ENCODE measurements around the gene LY6G6F.

LY6G6F gene

GRCh38 chr6:31676904-31677303 is 29.8 kb upstream of the LY6G6F start:
- no peak for DNase-seq (ENCODE audit: low spot score)

GRCh38 chr6:31677955-31678354 is 28.7 kb upstream of the LY6G6F start:
- DNase-seq (ENCODE audit: low spot score): no peak

- DNase-seq (ENCODE audit: low spot score): peak; percentile 83
These were observed 26.2 kb upstream of the LY6G6F start, which contains the start of gene LY6G5C for GRCh38 chr6:31680226-31681134. LY6G5C (minus strand) TSS chr6:31681067; CDS start chr6:31680373, 694 bp downstream.

- peak; percentile 61 for DNase-seq (ENCODE audit: low spot score)
These were observed 25.5 kb upstream of the LY6G6F start for GRCh38 chr6:31681135-31681671.

- no peak for DNase-seq (ENCODE audit: low spot score)
These were observed 23.1 kb upstream of the LY6G6F start for GRCh38 chr6:31683591-31683990.

- DNase-seq (ENCODE audit: low spot score): no peak
These were observed 20.2 kb upstream of the LY6G6F start for GRCh38 chr6:31686483-31686882.

GRCh38 chr6:31687321-31687720 is 19.3 kb upstream of the LY6G6F start:
- no peak for DNase-seq (ENCODE audit: low spot score)

- DNase-seq (ENCODE audit: low spot score): no peak
These were observed 18.6 kb upstream of the LY6G6F start for GRCh38 chr6:31687860-31688693.

GRCh38 chr6:31689249-31690110 is 17.2 kb upstream of the LY6G6F start:
- no peak for DNase-seq (ENCODE audit: low spot score)

GRCh38 chr6:31690231-31691077 is 16.2 kb upstream of the LY6G6F start:
- no peak for DNase-seq (ENCODE audit: low spot score)

GRCh38 chr6:31691078-31691463 is 15.6 kb upstream of the LY6G6F start:
- no peak for DNase-seq (ENCODE audit: low spot score)

- no peak for DNase-seq (ENCODE audit: low spot score)
These were observed 15.0 kb upstream of the LY6G6F start for GRCh38 chr6:31691564-31692108.

GRCh38 chr6:31692353-31692752 is 14.3 kb upstream of the LY6G6F start:
- no peak for DNase-seq (ENCODE audit: low spot score)

- no peak for DNase-seq (ENCODE audit: low spot score)
These were observed 13.8 kb upstream of the LY6G6F start for GRCh38 chr6:31692886-31693285.

GRCh38 chr6:31693535-31693934 is 13.1 kb upstream of the LY6G6F start:
- no peak for DNase-seq (ENCODE audit: low spot score)

- DNase-seq (ENCODE audit: low spot score): no peak
These were observed 9.1 kb upstream of the LY6G6F start for GRCh38 chr6:31697555-31697954.

- no peak for DNase-seq (ENCODE audit: low spot score)
These were observed 5.8 kb upstream of the LY6G6F start for GRCh38 chr6:31700740-31701401.

GRCh38 chr6:31701666-31702404 is 4.8 kb upstream of the LY6G6F start:
- DNase-seq (ENCODE audit: low spot score): no peak

- DNase-seq (ENCODE audit: low spot score): no peak
These were observed 4.3 kb upstream of the LY6G6F start for GRCh38 chr6:31702405-31702818.

All from ecto neural progenitor cell (in vitro differentiated cells).